HG03066 (cell line): Measurements from ENCODE around the gene NRIP2.

Experiments used
- ATAC-seq: cut with Tn5 transposase; IDR thresholded peaks from one replicate; pipeline ENCODE4 v1.9.1; 2021; ENCODE audit warnings: low read depth; ENCODE audit not compliant: unreplicated experiment

NRIP2 gene

GRCh38 chr12:2851931-2852330 lies 17.1 kb upstream of the NRIP2 start:
- no peak for ATAC-seq

DNA sequence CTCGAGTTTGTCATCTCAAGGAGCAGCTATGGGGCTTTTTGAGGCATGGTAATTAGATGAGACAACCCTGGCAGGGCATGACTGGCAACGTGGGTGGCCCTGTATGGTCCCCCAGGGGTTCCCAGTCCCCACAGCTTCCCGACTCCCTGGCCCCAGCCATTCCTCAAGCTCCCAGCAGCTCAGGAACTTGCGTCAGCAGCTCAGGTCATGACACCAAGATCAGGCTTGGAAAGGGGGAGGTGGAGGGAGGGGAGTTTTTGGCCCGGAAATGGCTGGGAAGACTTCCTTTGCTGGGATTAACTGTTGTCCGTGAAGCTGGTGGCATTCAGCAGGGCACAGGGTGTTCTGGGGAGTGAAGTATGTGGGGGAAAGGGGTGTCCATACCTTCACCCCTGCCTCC lies 10.4 kb upstream of the NRIP2 start:
- no peak for ATAC-seq

DNA sequence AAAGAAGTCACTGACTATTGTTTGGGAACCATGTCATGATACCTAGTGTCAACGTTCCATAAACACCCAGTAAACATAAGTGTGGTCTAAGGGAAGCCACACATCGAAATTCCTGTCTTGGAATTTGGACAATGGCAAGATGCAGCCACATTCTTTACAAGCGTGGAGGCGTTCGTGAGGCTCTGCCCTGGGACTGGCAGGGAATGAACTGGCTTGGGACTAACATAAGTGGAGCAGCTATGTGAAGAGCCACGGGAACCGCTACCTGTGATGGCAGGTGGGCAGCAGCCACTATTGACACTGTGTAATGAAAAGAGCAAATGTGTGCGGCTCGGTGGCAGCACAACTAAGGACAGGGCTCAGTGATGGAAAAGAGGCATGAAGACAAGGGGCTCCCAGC lies 10.0 kb upstream of the NRIP2 start:
- no peak for ATAC-seq

- ATAC-seq: no peak
These were observed 8.1 kb upstream of the NRIP2 start for GRCh38 chr12:2842948-2843347.

- no peak for ATAC-seq
These were observed 6.3 kb upstream of the NRIP2 start for GRCh38 chr12:2841056-2841650.

GRCh38 chr12:2836574-2836973 lies 1.7 kb upstream of the NRIP2 start:
- ATAC-seq: no peak

GRCh38 chr12:2835691-2836403 lies 1.0 kb upstream of the NRIP2 start:
- no peak for ATAC-seq

- no peak for ATAC-seq
These were observed 1.0 kb downstream of the NRIP2 start for GRCh38 chr12:2833810-2834209.

GRCh38 chr12:2833327-2833726 lies 1.5 kb downstream of the NRIP2 start:
- ATAC-seq: no peak

DNA sequence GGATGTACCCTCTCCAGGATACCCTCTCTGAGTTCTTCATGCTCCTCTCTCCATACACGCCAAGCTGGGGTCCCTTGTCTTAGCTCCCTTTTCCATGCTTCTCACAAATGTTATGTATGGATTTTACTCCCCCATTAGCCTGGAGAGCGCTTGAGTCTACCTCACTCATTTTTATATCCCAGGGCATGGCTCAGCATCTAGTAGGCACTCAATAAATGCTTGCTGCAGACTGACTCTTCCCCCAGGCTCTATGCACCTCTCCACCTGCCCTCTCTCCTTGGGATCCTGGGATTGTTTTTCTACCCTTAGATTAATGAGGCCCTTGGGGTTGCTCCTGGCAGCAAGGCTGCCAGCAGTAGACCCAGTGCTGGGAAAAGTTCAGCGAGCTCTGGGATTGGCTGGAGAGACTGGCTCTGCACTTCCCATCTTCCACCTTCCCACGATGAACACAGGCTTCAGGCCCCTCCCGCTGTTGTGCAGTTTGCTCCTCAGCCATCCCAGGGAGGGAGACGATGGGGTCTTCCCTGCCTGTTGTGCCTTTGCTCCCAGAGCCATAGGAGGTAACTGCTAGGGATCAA lies 2.2 kb downstream of the NRIP2 start:
- no peak for ATAC-seq

GRCh38 chr12:2829275-2829674 lies 5.6 kb downstream of the NRIP2 start:
- ATAC-seq: no peak

- no peak for ATAC-seq
These were observed 7.9 kb downstream of the NRIP2 start for GRCh38 chr12:2826721-2827515.

- no peak for ATAC-seq
These were observed 8.8 kb downstream of the NRIP2 start for GRCh38 chr12:2826036-2826435.

- ATAC-seq: no peak
These were observed 9.7 kb downstream of the NRIP2 start for GRCh38 chr12:2825132-2825531.

- no peak for ATAC-seq
These were observed 10.3 kb downstream of the NRIP2 start for GRCh38 chr12:2824541-2824940.

DNA sequence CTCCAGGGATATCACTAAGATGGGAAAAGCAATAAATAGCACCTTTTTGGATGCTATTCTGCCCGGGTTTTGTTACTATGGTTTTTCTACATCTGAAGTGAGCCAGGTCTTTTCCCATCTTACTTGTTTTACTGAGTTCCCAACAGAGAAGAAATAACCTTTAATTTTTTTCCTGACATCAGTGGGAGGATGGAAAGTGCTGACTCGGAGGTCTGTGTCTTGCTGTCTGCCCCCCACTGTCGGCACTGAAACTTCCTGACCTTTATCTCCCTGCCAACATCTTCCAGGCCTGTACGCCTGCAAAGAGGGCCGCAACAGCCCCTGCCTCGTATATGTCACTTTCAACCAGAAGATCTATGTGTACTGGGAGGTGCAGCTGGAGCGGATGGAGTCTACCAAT lies 11.4 kb downstream of the NRIP2 start:
- no peak for ATAC-seq

- no peak for ATAC-seq
These were observed 14.4 kb downstream of the NRIP2 start for GRCh38 chr12:2820432-2820831.

- ATAC-seq: no peak
These were observed 15.0 kb downstream of the NRIP2 start for GRCh38 chr12:2819810-2820209.

DNA sequence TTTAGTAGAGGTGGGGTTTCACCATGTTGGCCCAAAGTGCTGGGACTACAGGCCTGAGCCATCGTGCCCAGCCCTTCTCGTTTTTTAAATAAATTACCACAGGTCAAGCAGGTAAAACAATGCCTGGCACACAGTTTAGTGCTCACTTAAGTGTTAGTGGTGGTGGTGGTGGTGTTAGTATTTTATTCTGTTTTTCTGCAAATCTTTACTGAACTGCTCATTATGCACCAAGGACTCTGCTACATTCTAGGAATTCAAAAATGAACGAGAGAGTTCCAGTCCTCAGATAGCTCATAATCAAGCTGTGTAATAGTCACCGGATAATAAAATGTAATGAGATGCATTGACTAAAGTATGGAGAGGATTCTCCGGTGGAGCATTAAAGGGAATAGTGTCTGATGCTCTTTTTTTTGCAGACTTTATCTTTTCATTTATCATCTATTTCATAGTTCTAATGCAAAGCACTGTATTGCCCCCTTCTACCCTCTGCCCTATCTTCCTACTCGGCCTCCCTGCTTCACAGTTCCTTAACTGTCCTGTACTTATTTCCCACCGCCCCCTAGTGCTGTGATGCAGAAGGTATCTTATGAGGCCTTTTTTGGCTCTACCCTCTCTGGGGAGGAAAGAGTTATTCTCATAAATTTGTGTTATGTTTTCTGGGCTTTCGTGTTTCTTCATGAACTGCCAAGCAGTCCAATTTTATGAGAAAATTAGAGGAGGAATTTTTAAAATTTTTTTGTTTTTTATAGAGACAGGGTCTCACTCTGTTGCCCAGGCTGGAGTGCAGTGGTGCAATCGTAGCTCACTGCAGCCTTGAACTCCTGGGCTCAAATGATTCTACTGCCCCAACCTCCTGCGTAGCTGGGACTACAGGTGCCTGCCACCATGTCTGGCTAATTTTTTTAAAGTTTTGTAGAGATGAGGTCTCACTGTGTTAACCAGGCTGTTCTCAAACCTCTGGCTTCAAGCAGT lies 21.3 kb downstream of the NRIP2 start:
- ATAC-seq: no peak
